Effector memory CD8-positive, alpha-beta T cell (primary cell): Measurements from ENCODE around the gene IVNS1ABP.
"Not testable (repeated sequence)": the region's sequence is repeated elsewhere in the genome, so short reads cannot be mapped to it uniquely, and the experiment has no call there.

Experiments used
- ATAC-seq: fragments of 150-1000 bp; cut with Tn5 transposase; replicated peaks from 2 replicates; pipeline ENCODE4 v1.10.0; 2021; ENCODE audit warnings: mild to moderate bottlenecking, moderate library complexity
- DNase-seq, 3 experiments: peaks; one replicate each; pipeline ENCODE4 v3.0.0; 2021
- H3K27ac Mint-ChIP-seq, 2 donors: one replicate each; pipeline ENCODE4 v1.8.0; 2022; ENCODE audit warnings: mild to moderate bottlenecking in 2 of 2, mixed read lengths in 2 of 2, moderate library complexity in 2 of 2
- H3K27me3 Mint-ChIP-seq, 2 donors: one replicate each; pipeline ENCODE4 v1.8.0; 2022; ENCODE audit warnings: mixed read lengths in 2 of 2
- H3K36me3 Mint-ChIP-seq: one replicate; pipeline ENCODE4 v1.8.0; 2022; ENCODE audit warnings: mild to moderate bottlenecking, moderate library complexity, mixed read lengths; ENCODE audit not compliant: insufficient read depth
- H3K4me1 Mint-ChIP-seq, 2 donors: one replicate each; pipeline ENCODE4 v1.8.0; 2022; ENCODE audit warnings: low read depth in 2 of 2, mixed read lengths in 2 of 2
- H3K4me3 Mint-ChIP-seq, 2 donors: one replicate each; pipeline ENCODE4 v1.8.0; 2022; ENCODE audit warnings: mild to moderate bottlenecking in 2 of 2, mixed read lengths in 2 of 2, moderate library complexity in 2 of 2
- H3K9me3 Mint-ChIP-seq, 2 donors: one replicate each; pipeline ENCODE4 v1.8.0; 2022; ENCODE audit warnings: mixed read lengths in 2 of 2

The IVNS1ABP gene

DNA sequence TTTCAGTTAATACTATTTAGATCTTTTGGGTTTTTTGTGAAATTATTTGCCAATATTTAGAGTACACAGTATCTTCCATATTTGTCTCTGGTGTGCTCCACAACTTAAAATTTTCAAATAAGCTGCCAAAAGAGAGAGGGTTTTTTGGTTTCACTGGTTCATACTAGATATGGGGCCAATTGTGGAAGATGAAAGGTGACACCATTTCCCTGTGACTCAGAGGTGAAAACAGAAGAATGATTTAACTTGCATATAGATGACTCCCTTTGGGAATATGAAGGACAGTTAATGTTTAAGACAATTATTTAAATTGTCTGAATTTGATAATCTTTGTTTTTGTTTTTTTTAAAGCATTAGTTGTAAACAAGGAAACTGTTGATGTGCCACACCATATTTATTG lies 37.5 kb downstream of the IVNS1ABP start:
- H3K4me3 Mint-ChIP-seq: no peak overlapping the region
- peaks cover 23% of the 10 kb centered on the region in 2 donors for H3K4me1 Mint-ChIP-seq
- H3K36me3 Mint-ChIP-seq: peaks cover 4% of the 10 kb centered on the region
- DNase-seq: no peak
- no peaks in the 10 kb centered on the region for H3K27me3 Mint-ChIP-seq
- H3K9me3 Mint-ChIP-seq: peaks cover 0 to 2% of the 10 kb centered on the region in 2 donors
- ATAC-seq: no peak
- peak overlapping the region in 1 of 2 donors; percentile 94 for H3K27ac Mint-ChIP-seq

DNA sequence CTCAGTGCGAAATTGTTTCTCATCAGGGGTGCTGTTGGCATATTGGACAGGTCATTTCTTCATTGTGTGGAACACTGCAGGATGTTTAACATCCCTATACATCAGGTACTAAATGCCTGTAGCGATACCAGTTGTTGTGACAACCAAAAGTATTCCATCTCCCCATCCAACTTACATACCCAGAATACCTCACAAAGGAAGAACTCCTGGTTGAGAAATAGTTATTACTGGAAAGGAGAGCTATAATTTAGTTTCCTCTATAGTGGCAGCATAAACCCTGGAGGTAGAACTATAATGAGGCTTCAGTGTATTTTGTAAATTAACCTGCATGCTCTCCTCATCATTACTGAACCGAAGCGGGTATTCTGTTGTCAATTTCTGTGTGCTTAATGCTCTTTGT lies 45.1 kb downstream of the IVNS1ABP start:
- Mint-ChIP-seq H3K4me1 (no peaks in the 10 kb centered on the region), H3K27me3 (no peaks in the 10 kb centered on the region), H3K27ac (no peak overlapping the region), H3K9me3 (no peaks in the 10 kb centered on the region), H3K4me3 (no peak overlapping the region), H3K36me3 (no peaks in the 10 kb centered on the region)
- DNase-seq: no peak
- ATAC-seq: no peak

- H3K9me3 Mint-ChIP-seq: no peaks in the 10 kb centered on the region
- ATAC-seq: no peak
- no peaks in the 10 kb centered on the region for H3K4me1 Mint-ChIP-seq
- H3K27ac Mint-ChIP-seq: no peak overlapping the region
- no peak overlapping the region for H3K4me3 Mint-ChIP-seq
- no peaks in the 10 kb centered on the region for H3K36me3 Mint-ChIP-seq
- no peaks in the 10 kb centered on the region for H3K27me3 Mint-ChIP-seq
- no peak for DNase-seq
Measured at GRCh38 chr1:185268352-185268751, 48.7 kb downstream of the IVNS1ABP start.

GRCh38 chr1:185267701-185268100 lies 49.3 kb downstream of the IVNS1ABP start:
- H3K4me1 Mint-ChIP-seq: no peaks in the 10 kb centered on the region
- H3K27me3 Mint-ChIP-seq: no peaks in the 10 kb centered on the region
- no peak overlapping the region for H3K27ac Mint-ChIP-seq
- no peak overlapping the region for H3K4me3 Mint-ChIP-seq
- H3K9me3 Mint-ChIP-seq: no peaks in the 10 kb centered on the region
- DNase-seq (no peak), ATAC-seq (no peak)
- H3K36me3 Mint-ChIP-seq: no peaks in the 10 kb centered on the region

DNA sequence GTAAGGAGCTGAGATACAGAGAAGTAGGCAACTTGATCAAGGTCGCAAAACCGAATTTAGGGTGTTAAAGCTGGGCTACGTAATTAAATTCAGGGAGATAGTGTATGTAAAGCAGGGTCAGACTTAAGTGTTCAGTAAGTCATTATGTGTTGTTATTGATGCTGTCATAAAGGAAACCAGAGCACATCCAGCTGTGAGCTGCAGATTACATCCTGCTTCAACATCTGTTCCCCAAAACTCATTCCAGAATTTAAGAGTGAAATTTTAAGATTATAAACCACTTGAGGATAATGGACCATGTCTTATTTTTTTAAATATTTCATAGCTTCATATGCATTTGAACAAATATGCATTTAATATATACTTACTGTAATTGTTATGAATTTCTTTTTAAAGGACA lies 49.7 kb downstream of the IVNS1ABP start:
- H3K36me3 Mint-ChIP-seq: no peaks in the 10 kb centered on the region

DNA sequence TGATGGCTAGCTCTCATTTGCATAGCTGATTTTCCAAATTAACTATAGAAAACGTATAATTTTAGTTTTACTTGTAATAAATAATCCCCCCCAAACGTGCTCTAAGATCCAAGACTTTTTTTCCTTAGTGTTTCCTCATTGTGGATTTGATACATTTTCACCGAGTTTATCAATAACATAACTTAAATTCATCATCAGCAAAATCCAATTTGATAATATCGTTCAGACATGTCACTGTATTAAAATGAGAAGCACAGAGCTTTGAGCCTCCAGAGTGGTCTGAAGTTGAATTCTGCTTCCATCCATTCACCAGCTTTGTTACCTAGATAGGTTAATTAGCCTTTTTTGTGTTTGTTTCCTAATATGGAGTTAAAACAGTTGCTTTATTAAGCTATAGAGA lies 51.7 kb downstream of the IVNS1ABP start:
- no peak for ATAC-seq
- no peak overlapping the region for H3K27ac Mint-ChIP-seq
- no peak overlapping the region for H3K4me3 Mint-ChIP-seq
- no peak for DNase-seq
- H3K4me1 Mint-ChIP-seq: no peaks in the 10 kb centered on the region
- H3K36me3 Mint-ChIP-seq: no peaks in the 10 kb centered on the region
- no peaks in the 10 kb centered on the region for H3K9me3 Mint-ChIP-seq
- H3K27me3 Mint-ChIP-seq: no peaks in the 10 kb centered on the region

More for the DNA sequence above, 49.7 kb downstream of the IVNS1ABP start:
- Mint-ChIP-seq H3K27me3 (no peaks in the 10 kb centered on the region), H3K9me3 (no peaks in the 10 kb centered on the region), H3K4me1 (no peaks in the 10 kb centered on the region), H3K4me3 (no peak overlapping the region), H3K27ac (no peak overlapping the region)
- ATAC-seq (no peak), DNase-seq (no peak)

- no peak for ATAC-seq
- Mint-ChIP-seq H3K27ac (no peak overlapping the region), H3K27me3 (no peaks in the 10 kb centered on the region), H3K9me3 (no peaks in the 10 kb centered on the region), H3K4me3 (no peak overlapping the region), H3K4me1 (no peaks in the 10 kb centered on the region), H3K36me3 (no peaks in the 10 kb centered on the region)
- no peak for DNase-seq
Measured at GRCh38 chr1:185263780-185264179, 53.3 kb downstream of the IVNS1ABP start.

DNA sequence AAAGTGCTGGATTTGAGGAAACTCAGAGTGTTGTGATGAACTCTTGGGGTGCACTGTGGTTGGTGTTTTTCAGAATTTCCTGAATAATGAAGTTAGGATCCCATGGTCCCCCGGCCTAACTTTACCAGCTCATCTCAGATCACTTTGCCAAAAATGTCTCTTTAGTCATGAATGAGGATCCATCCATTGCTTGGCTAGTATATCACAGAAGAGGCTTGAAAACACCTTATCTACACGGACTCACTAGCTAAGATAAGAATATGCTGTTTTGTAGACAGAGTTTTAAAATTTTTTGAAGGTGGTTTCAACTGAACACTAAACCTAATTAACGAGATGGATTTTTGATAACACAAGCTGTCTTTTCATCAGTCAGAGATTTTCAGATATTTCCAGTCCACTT lies 53.8 kb downstream of the IVNS1ABP start:
- H3K27ac Mint-ChIP-seq: no peak overlapping the region
- no peak overlapping the region for H3K4me3 Mint-ChIP-seq
- no peak for DNase-seq
- no peak for ATAC-seq
- no peaks in the 10 kb centered on the region for H3K4me1 Mint-ChIP-seq
- H3K36me3 Mint-ChIP-seq: no peaks in the 10 kb centered on the region
- H3K9me3 Mint-ChIP-seq: no peaks in the 10 kb centered on the region
- no peaks in the 10 kb centered on the region for H3K27me3 Mint-ChIP-seq

- no peaks in the 10 kb centered on the region for H3K9me3 Mint-ChIP-seq
- H3K4me3 Mint-ChIP-seq: no peak overlapping the region
- ATAC-seq: no peak
- H3K4me1 Mint-ChIP-seq: no peaks in the 10 kb centered on the region
- H3K36me3 Mint-ChIP-seq: no peaks in the 10 kb centered on the region
- no peak overlapping the region for H3K27ac Mint-ChIP-seq
- no peak for DNase-seq
- H3K27me3 Mint-ChIP-seq: no peaks in the 10 kb centered on the region
Measured at GRCh38 chr1:185262151-185262550, 54.9 kb downstream of the IVNS1ABP start.

DNA sequence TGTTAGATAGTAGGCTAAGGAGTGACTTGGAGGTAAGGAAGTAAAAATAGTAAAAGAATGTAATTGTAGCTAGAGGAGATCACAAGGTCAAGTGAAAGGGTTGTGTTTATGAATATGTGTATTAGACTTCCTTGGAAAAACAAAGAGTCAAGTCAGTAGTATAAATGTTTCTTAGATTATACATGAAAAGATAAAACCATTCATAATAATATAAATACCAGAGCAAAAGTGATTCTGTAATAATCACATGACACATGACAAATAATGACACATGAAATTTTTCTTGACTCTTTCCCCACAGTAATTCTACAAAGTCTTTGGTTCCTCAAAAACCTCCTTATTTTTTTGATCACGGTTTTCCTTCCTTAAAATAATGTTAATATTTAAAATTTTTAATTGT lies 56.4 kb downstream of the IVNS1ABP start:
- Mint-ChIP-seq H3K4me1 (peaks cover 2 to 3% of the 10 kb centered on the region in 2 donors), H3K27me3 (no peaks in the 10 kb centered on the region), H3K27ac (no peak overlapping the region), H3K36me3 (no peaks in the 10 kb centered on the region), H3K4me3 (no peak overlapping the region), H3K9me3 (no peaks in the 10 kb centered on the region)
- ATAC-seq (no peak), DNase-seq (no peak)

- Mint-ChIP-seq H3K36me3 (no peaks in the 10 kb centered on the region), H3K27ac (peak overlapping the region in 1 of 2 donors; percentile 14), H3K9me3 (no peaks in the 10 kb centered on the region), H3K27me3 (no peaks in the 10 kb centered on the region), H3K4me1 (peaks cover 2 to 3% of the 10 kb centered on the region in 2 donors), H3K4me3 (no peak overlapping the region)
- ATAC-seq: no peak
- no peak for DNase-seq
Measured at GRCh38 chr1:185258676-185259075, 58.4 kb downstream of the IVNS1ABP start.

DNA sequence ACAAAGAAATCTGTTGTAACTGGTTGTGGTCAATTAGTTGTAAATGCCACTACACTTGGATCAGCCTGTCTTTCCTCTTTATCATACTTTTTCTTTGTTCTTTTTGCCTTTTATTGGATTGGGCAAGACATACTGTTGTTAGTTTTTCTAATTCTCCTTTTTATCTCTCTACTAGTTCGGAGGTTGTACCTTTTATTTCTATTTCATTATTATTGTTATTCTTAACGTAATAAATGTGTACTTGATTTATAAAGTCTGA lies 59.2 kb downstream of the IVNS1ABP start:
- H3K4me1 Mint-ChIP-seq: peaks cover 2 to 3% of the 10 kb centered on the region in 2 donors
- DNase-seq (no peak), ATAC-seq (no peak)
- peak overlapping the region in 1 of 2 donors; percentile 76 for H3K27ac Mint-ChIP-seq
- H3K27me3 Mint-ChIP-seq: no peaks in the 10 kb centered on the region
- H3K4me3 Mint-ChIP-seq: peak overlapping the region; percentile 70 to 71
- H3K36me3 Mint-ChIP-seq: no peaks in the 10 kb centered on the region
- H3K9me3 Mint-ChIP-seq: no peaks in the 10 kb centered on the region

- not testable (repeated sequence) for H3K4me1 Mint-ChIP-seq, ATAC-seq, H3K27me3 Mint-ChIP-seq, H3K9me3 Mint-ChIP-seq, H3K36me3 Mint-ChIP-seq
- Mint-ChIP-seq H3K4me3 (peak overlapping the region; percentile 70 to 71), H3K27ac (peak overlapping the region in 1 of 2 donors; percentile 76)
- peak in 2 of 3 experiments; percentile 2 to 11 for DNase-seq
Measured at GRCh38 chr1:185257116-185257949, 59.7 kb downstream of the IVNS1ABP start.

DNA sequence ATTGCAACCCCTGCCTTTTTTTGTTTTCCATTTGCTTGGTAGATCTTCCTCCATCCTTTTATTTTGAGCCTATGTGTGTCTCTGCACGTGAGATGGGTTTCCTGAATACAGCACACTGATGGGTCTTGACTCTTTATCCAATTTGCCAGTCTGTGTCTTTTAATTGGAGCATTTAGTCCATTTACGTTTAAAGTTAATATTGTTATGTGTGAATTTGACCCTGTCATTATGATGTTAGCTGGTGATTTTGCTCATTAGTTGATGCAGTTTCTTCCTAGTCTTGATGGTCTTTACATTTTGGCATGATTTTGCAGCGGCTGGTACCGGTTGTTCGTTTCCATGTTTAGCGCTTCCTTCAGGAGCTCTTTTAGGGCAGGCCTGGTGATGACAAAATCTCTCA lies 61.4 kb downstream of the IVNS1ABP start:
- not testable (repeated sequence) for H3K9me3 Mint-ChIP-seq, H3K27me3 Mint-ChIP-seq, H3K4me1 Mint-ChIP-seq, H3K36me3 Mint-ChIP-seq, ATAC-seq, H3K4me3 Mint-ChIP-seq, DNase-seq, H3K27ac Mint-ChIP-seq
